Panc1 (cell line): ENCODE data around the gene CITED4.

Experiments used
- TCF7L2 ChIP-seq: IDR thresholded peaks from 2 replicates; pipeline ENCODE4 v1.6.1; 2011; ENCODE audit warnings: mild to moderate bottlenecking, low read depth, low read length, inconsistent platforms
- TF ChIP-seq, protein P1 (sequence below): fragments of 450-650 bp; IDR thresholded peaks from 2 replicates; pipeline ENCODE4 v1.5.1; 2017; ENCODE audit warnings: mild to moderate bottlenecking

DNA sequence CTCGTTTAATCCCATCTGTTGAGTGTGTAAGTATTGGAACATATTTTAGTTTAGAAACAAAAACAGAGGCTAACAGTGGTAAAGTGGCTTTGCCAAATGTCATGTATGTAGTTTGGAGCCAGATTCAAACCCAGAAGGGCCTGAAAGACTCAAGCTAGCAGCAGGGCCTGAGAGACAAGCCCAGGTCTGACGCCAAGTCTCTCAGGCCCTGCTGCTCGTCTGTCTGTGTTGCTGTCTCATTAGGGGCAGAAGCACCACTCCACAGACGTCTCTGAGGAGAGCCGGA lies 8.3 kb downstream of the CITED4 start:
- TF ChIP-seq, protein P1, sequence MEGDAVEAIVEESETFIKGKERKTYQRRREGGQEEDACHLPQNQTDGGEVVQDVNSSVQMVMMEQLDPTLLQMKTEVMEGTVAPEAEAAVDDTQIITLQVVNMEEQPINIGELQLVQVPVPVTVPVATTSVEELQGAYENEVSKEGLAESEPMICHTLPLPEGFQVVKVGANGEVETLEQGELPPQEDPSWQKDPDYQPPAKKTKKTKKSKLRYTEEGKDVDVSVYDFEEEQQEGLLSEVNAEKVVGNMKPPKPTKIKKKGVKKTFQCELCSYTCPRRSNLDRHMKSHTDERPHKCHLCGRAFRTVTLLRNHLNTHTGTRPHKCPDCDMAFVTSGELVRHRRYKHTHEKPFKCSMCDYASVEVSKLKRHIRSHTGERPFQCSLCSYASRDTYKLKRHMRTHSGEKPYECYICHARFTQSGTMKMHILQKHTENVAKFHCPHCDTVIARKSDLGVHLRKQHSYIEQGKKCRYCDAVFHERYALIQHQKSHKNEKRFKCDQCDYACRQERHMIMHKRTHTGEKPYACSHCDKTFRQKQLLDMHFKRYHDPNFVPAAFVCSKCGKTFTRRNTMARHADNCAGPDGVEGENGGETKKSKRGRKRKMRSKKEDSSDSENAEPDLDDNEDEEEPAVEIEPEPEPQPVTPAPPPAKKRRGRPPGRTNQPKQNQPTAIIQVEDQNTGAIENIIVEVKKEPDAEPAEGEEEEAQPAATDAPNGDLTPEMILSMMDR = no peak
- no peak for TF ChIP-seq TCF7L2
